Stimulated activated CD8-positive, alpha-beta memory T cell treated with anti-CD3 and anti-CD28 coated beads, Interleukin-12 subunit alpha, Interleukin-12 subunit beta, amount 100 ng/mL, for 24 hours (primary cell): Measurements from ENCODE around the gene MACC1.

Experiments
- DNase-seq: peaks from one replicate; pipeline ENCODE4 v3.0.0-alpha.2; 2020; ENCODE audit errors: extremely low read depth

MACC1 gene

GRCh38 chr7:20176578-20177242 lies 40.5 kb downstream of the MACC1 start:
- DNase-seq, result no peak

- DNase-seq, result no peak
These were observed 43.4 kb downstream of the MACC1 start for GRCh38 chr7:20173828-20174227.

GRCh38 chr7:20172736-20173334 lies 44.3 kb downstream of the MACC1 start:
- no peak for DNase-seq

- DNase-seq, result no peak
These were observed 46.6 kb downstream of the MACC1 start for GRCh38 chr7:20170633-20171032.

GRCh38 chr7:20165146-20165510 lies 52.1 kb downstream of the MACC1 start:
- no peak for DNase-seq

GRCh38 chr7:20164425-20165145 lies 52.6 kb downstream of the MACC1 start:
- DNase-seq, result no peak

- no peak for DNase-seq
These were observed 54.5 kb downstream of the MACC1 start for GRCh38 chr7:20162665-20163064.

GRCh38 chr7:20159226-20159747 lies 57.9 kb downstream of the MACC1 start:
- no peak for DNase-seq

GRCh38 chr7:20158684-20159083 lies 58.5 kb downstream of the MACC1 start:
- no peak for DNase-seq

GRCh38 chr7:20157456-20157855 lies 59.7 kb downstream of the MACC1 start:
- DNase-seq, result no peak

- no peak for DNase-seq
These were observed 63.2 kb downstream of the MACC1 start for GRCh38 chr7:20153999-20154398.

GRCh38 chr7:20153567-20153966 lies 63.6 kb downstream of the MACC1 start:
- DNase-seq, result no peak

GRCh38 chr7:20152511-20152910 lies 64.7 kb downstream of the MACC1 start:
- no peak for DNase-seq

GRCh38 chr7:20151708-20152456 lies 65.3 kb downstream of the MACC1 start:
- DNase-seq, result no peak

- no peak for DNase-seq
These were observed 70.7 kb downstream of the MACC1 start for GRCh38 chr7:20146451-20146850.

GRCh38 chr7:20144801-20145200 lies 72.4 kb downstream of the MACC1 start:
- no peak for DNase-seq

- no peak for DNase-seq
These were observed 75.5 kb downstream of the MACC1 start for GRCh38 chr7:20141666-20142065.

GRCh38 chr7:20141002-20141345 lies 76.2 kb downstream of the MACC1 start:
- DNase-seq, result no peak

GRCh38 chr7:20140291-20141001 lies 76.7 kb downstream of the MACC1 start:
- no peak for DNase-seq

GRCh38 chr7:20136647-20137046 lies 80.5 kb downstream of the MACC1 start:
- no peak for DNase-seq

GRCh38 chr7:20133803-20134202 lies 83.4 kb downstream of the MACC1 start:
- DNase-seq, result no peak

GRCh38 chr7:20132585-20132984 lies 84.6 kb downstream of the MACC1 start:
- DNase-seq, result no peak
